ENCODE results near the gene NOTCH4.
"Not testable (repeated sequence)": the region's sequence is repeated elsewhere in the genome, so short reads cannot be mapped to it uniquely, and the experiment has no call there.

The NOTCH4 gene

DNA sequence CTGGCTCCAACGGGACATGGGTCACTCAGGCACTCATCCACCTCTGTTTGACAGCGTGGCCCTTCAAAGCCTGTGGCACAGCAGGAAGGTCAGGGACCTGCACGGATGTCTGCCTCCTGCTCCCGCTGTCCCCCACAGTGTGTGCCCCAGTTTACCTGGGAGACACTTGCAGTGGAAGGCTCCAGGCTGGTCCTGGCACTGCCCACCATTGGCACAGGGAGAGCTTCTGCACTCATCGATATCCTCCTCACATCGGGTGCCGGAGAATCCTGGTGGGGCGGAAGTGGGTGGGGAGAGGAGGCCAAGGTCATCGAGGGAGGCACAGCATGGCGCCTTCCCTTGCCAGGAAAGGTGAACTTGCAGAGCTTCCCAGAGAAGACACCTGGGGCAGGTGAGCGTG, 6.9 kb downstream of the NOTCH4 start:
- DNase-seq (ENCODE audit: low spot score), result no peak

DNA sequence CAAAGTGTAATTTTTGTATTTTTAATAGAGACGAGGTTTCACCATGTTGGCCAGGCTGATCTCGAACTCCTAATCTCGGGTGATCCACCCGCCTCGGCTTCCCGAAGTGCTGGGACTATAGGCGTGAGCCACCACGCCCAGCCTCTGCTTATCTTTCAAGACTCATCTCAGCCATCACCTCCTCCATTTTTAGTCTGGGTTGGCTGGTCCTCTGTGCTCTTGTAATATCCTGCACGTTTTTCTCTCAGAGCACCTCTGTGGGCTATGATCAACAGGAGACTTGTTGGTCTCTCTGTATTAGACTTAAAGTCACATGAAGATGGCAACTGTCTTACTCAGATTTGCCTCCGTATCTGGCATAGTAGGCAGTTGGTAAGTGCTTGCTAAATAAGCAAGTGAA, 7.6 kb downstream of the NOTCH4 start:
- no peak for DNase-seq (ENCODE audit: low spot score)

DNA sequence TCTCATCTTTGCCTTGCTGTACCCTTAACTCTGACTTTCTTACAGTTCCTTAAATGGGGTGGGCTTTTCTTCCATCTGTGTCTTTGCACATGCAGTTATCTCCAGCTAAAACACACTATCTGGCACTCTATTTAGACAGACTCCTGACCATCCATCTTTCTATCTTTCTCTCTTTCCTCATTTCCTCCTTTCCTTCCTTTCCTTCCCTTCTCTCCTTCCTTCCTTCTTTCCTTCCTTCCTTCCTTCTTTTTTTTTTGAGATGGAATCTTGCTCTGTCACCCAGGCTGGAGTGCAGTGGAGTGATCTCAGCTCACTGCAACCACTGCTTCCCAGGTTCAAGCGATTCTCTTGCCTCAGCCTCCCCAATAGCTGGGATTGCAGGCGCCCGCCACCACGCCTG, 8.2 kb downstream of the NOTCH4 start:
- no peak for DNase-seq (ENCODE audit: low spot score)

DNA sequence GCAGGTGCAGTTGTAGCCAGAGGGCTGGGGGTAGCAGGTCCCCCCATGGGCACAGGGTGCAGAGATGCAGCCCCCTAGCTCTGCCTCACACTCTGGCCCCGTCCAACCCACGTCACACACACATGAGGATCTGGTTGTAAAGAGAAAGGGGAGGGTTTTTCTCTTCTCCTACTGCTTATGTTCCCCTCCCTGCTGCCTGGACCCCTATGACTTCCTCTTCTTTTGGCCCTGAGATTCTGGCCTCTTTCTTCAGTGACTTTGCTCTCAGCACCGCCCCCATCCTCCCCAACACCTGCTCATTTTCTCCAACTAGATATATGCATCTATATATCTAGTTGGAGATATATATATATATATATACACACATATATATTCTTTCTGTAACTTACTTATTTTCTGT, 9.7 kb downstream of the NOTCH4 start:
- no peak for DNase-seq (ENCODE audit: low spot score)

DNA sequence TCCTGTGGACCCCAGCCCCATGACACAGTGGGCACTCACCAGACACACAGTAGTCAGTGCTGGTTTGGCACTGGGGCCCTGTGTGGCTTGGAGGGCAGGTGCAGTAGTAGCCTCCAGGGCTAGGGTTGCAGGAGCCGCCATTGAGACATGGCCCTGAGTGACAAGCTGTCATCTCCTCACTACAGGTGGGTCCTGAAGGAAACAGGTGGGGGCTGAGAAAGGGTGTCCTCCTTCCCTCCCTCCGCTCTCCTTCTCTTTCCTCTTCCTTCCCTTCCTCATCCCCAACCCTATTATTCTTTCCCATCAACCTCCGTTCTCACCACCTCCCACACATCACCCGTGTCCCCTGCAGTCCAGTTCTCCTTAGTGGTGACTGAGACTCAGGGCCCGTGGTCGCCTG, 10.2 kb downstream of the NOTCH4 start:
- DNase-seq (ENCODE audit: low spot score), result no peak

DNA sequence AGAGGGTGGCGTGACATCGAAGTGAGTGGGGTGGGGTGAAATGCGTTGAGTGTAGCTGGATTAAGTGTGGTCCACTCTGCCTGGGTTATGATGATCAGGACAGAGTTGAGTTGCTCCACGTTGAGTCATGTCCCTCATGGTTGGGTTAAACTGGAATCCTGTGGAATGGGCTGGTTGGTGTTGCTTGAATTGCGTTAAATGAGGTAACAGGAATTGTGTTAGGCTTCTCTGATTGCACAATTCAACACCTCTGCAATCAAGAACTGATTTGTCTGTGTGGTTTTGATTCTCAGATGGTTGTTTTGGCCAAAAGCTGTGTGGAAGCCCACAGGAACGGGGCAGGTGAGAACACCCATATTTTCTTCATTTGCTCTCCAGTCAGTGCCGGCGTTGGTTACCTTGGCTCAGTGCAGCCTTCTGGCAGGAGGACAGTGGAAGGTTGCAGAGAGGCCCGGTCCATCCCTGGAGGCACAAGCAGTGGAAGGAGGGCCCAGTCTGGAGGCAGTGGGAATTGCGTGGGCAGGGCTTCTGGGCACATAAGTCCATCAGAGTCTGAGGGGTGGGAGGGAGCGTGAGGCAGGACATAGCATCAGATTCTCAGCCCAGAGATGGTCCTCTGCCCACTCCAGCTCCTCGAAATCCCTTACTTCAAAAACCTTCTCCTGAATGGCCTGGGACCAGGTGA, 11.6 kb downstream of the NOTCH4 start:
- DNase-seq (ENCODE audit: low spot score), result no peak

DNA sequence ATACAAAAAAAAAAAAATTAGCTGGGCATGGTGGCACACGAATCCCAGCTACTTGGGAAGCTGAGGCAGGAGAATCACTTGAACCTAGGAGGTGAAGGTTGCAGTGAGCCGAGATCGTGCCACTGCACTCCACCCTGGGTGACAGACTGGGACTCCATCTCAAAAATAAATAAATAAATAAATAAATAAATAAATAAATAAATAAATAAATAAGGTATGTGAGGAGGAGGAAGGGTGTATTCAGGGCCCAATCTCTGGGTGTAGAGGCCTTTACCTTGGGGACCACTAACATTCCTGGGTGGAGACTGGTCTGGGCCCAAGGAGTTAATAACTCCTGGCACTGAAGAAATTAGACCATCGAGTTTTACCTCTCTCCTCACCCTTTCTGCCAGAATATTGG, 12.4 kb downstream of the NOTCH4 start:
- not testable (repeated sequence) for DNase-seq (ENCODE audit: low spot score)

DNA sequence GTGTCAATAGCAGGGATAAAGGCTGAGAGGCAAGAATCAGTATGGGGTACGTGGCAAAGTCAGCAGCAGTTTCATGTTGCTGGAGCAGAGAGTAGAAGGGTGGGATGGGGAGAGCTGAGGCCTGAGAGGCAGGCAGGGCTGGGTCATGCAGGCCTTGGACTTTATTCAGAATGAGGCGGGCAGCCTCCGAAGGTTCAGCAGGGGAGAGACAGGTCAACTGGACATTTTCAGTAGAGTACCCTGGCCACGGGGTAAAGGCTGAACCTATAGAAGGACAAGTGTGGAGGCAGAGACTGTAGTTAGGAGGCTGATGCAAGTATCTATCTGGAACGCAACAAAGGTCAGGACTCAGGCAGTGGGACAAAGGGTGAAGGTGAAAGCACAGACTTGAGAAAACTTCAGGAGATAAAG, 13.7 kb downstream of the NOTCH4 start:
- DNase-seq (ENCODE audit: low spot score), result no peak

DNA sequence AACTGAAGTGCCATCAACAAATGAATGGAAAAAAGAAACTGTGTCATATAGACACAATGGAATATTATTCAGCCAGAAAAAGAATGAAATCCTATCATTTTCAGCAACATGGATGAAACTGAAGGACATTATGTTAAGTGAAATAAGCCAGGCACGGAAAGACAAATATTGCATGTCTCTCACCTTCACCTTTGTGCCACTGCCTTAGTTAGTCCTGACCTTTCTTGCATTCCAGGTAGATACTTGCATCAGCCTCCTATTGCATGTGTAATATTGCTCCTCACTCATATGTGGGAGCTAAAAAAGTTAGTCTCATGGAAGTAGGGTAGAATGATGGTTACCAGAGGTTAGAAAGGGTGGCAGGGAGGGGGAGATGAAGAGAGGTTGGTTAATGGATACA, 14.9 kb downstream of the NOTCH4 start:
- no peak for DNase-seq (ENCODE audit: low spot score)

DNA sequence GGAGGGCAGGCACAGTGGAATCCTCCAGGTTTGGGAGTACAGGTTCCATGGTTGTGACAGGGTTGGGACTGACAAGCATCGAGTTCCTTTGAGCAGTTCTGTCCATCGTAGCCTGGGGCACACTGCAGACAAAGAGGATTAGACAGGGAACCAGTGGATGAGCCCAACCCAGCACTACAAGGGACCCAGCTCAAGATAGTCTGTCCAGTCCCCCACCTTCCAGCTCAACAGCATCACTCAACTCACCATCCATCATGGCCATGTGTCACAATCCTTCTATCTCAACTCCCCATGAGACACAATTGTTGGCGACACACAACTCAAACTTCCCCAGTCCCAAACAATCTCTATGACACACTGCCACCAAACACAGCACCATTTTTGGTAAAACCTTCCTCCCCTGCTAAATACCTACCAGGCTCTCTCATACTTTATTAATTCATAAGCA, 19.6 kb downstream of the NOTCH4 start:
- DNase-seq (ENCODE audit: low spot score), result no peak

DNA sequence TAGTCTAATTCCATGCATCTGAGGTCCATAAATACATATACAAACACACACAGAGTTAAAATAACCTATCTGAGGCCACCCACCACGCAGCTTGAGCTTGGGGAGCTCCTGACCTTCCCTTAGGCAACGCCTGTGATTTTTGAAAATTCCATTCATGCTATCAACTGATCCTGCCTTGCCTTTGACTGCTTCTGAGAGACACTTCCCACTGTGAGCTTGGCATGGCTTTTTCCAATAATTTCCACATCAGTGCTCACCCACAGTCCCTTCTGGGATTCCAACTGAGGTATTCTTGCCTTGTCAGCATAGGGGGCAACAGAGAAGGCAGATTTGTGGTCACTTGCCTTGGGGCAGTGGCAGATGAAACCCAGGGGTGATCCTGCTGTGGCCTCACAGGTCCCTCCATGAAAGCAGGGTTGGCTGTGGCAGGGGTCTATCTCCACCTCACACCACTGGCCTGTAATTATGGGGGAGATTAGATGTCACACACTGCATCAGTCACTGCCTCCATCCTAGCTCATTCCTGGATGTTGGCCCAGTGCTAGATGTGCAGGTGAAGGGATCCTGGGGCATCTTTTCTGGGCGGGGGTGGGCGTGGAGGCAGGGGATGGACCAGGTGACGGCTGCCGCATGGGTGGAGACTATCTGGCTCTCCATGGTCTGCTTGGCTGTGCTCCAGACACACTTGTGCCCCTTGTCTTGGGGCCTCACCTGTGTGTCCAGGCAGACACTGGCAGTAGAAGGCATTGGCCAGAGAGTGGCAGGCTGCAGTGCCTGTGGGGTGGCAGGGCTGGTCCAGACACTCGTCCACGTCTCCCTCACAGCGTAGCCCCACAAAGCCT, 20.2 kb downstream of the NOTCH4 start:
- DNase-seq (ENCODE audit: low spot score), result no peak

DNA sequence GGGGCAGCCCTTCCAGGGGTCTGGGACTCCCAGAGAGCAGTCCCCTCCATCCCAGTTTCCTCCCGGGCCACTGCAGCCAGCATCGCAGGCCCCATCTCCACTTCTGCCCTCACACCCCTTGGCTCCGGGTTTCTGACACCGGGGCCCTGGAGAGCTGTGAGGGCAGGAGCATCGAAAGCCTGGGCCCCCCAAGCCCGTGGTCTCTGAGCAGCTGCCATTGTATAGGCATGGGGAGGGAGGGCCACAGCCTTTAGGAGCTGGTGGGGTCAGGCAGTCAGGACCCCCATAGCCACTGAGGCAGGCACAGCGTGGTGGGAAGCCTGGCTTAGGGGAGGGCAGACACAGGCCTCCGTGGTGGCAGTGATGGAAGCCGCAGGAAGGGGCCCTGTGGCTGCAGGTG, 21.7 kb downstream of the NOTCH4 start:
- no peak for DNase-seq (ENCODE audit: low spot score)

DNA sequence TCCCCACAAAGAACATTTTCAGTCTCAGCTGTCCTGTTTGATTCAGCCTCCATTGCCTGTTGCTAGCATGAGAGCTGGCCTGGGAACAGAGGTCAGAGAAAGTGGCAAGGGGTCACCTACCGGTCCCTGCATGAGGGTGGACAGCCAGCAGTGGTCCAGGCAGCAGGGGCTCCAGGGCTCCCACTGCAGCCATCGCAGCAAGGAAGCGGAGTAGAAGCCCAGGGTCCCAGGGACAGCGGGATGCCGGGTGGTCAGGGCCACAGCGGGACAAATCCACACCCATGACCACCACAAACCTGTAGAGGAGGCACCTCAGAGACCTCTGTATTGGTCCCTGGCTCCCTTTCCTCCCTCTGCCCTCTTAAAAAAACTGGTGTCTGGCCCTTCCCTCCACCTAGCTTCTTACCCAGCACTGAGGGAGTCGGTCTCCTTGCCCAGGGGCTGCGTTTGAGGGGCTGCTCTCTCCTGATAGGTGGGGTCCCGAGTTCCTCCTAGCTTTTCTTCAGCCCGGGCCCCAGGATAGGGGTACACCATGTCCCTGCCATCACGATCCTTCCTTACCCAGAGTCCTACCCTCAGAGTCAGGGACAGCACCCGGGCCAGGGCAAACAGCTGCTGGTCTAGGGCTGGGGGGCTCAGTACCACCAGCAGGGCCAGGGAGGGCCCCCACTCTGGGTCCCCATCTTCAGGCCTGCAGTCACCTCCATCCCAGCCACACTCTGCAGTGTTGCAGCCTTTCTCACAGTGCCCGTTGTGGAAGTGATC, 23.0 kb downstream of the NOTCH4 start:
- DNase-seq (ENCODE audit: low spot score), result no peak

DNA sequence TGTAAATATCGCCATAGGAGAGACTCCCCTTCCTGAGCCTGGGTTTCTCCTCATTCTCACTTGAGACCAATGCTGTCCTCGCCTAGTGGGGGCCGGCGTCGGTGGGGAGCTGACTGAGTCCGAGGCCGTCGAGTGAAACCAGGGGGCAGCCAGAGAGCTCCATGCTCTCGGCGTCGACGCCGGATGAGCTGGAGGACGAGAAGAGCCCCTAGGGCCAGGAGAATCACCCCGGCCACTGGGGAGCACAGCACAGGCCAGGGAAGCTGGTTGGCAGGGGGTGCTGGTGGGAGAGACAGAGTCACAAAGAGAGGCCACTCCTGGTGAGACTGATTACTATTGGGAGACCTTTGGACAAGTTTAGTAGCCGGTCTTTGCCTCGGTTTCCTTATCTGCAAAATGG, 25.0 kb downstream of the NOTCH4 start:
- no peak for DNase-seq (ENCODE audit: low spot score)

DNA sequence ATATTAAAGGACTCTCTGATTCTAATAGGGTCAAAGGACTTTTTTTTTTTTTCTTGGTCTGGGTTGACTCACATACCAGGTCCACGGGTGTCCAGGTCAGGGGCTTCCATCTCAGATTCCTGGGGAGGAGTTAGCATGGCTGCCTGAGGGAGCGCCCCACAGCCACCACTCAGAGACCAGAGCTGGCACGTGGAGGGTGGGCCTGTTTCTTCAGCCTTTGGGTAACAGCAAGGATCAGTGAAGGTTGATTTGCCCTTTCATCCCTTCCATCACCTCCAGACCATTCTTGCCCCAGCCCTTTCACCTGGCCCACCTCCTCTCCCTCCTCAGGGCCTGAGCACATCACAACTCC, 25.5 kb downstream of the NOTCH4 start:
- DNase-seq (ENCODE audit: low spot score), result no peak

DNA sequence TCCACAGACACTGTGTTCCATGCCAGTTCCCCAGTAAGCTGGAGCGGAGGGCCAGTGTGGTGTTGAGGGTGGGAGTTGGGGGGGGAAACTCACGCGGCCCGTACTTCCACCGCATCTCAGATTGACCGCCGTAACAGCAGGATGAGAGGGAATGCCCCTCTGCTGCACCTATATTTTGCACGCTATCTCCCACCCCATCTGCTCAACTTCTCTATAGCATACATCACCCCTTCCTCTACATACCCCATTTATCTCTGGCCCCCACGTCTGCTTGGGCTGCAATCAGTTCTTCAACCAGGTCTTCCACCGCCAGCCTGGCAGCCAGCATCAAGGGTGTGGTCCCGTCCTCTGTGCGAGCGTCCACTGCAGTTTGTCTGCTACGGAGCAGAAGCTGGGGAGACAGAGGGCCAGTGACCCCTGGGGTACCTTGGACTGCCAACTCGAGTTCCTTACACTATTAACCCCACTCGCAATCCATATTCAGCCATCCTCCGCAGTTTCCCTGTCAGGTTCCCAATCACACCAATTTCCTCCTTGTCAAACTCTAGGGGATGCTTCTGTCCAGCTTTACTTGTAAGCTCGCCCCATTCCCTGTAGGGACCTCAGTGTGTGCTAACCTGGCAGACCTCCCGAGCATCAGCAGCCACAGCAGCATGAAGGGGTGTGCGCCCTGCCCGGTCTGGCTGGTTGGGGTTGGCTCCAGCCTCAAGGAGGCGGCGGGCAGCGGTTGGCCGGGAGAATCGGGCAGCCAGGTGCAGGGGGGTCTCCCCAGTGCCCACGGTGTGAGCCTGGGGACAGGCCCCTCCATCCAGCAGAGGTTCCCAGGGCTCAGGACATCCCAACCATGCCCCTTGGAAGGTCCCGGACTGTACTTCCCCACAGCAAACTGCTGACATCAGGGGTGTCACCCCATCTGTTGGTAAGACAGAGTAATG, 26.9 kb downstream of the NOTCH4 start:
- no peak for DNase-seq (ENCODE audit: low spot score)

DNA sequence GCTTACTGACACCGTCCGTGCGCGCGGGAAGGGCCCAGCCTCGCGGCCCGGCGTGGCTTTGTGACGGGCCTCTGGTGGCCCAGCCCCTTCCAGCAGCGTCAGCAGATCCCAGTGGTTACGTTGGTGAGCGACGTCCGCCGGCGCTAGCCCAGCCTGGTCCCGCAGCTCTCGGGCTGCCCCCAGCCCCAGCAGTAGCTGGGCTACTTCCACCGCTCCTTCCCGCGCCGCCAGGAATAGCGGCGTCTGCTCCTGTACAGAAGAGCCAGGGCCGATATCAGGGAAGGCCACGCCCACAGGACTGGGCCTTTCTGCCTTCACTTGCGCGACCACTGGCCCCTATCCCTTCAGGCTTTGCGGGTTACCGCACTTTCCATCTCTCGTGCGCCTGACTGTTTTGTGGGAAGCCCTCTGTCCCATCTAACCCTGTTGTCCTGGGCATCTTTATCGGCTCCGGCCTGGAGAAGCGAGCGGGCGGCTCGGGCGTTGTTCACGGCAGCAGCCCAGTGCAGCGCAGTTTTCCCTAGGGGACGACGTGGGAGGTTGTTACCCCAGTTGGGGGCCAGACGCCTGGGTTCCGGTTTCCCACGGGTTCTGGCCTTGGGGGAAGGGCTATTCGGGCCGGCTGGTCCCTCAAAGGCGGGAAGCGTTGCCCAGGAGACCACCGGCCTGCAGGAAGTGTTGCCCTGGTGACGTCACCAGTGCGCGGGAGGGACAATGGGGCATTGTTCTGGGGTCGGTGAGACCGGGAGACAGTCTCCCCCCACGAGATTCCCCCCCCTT, 27.8 kb downstream of the NOTCH4 start:
- DNase-seq (ENCODE audit: low spot score), result peak; percentile 89

DNA sequence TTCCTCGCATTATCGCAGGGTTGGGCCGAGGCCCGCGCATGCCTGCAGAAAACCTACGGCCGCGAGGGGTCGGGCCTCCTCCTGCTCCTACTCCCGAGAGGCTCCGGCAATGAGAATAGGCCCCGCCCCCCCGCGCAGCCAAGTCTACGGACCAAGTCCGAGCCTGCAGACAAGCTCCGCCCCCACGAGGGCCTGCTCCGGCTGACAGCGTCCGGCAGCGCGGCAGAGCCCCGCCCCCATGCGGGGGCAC, 28.3 kb downstream of the NOTCH4 start:
- peak; percentile 97 for DNase-seq (ENCODE audit: low spot score)

DNA sequence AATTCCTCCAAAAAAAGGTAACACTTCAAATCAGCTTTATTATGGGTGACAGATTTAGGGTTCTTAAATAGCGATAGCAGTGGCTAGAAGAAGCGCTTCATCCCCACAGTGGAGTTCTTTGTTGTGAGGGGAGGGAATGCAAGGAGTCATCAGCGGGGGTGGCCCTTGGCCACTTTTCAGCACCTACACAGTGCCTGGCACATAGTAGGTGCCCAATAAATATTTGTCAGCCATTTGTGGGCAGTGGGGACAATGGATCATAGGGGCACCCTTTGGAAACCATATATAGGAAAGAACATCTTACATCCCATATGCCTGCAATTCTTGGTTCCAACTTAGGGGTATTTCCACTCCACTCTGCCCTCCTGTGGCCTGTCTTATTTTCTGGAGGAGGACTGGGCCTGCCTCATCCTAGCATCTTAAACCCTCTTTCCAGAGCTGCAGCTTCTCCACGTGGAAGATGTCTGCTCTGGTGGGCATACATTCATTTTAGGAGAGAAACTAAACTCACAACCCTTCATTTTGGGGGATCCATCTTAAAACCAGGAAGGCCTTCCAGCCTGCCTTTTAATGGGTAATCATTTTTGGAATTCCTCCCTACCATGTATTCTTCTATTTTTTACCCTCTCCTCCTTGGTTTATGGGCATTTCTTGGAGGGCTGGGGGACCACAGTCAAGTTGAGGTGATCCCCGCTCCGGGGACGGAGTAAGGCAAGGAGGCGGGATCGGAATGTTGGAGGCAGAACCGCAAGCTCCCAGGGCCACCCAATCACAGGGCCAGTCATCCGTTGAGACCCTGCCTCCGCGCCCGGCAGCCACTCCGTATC, 28.8 kb downstream of the NOTCH4 start:
- DNase-seq (ENCODE audit: low spot score), result peak; percentile 39

DNA sequence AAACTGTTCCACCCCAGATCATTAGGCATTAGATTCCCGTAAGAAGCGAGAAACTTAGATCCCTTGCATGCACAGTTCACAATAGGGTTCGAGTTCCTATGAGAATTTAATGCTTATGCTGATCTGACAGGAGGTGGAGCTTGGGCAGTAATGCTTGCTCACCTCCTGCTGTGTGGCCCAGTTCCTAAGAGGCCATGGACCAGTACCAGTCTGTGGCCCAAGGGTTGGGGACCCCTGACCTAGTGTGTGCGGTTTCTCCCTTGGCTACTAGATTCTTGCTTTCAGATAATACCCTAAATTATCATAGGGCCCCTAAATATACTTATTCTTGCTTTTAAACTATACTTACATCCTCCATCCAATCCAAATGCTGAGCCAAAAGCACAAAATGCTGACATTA, 29.5 kb downstream of the NOTCH4 start:
- DNase-seq (ENCODE audit: low spot score), result no peak
